Nephron (organoid): ENCODE results near the gene SPINDOC.

Source experiments
- H3K27ac Mint-ChIP-seq, 3 experiments: 2 replicates each; pipeline ENCODE4 v1.8.0; 2020; ENCODE audit warnings: mixed read lengths in 3 of 3, mild to moderate bottlenecking in 2 of 3, moderate library complexity in 1 of 3
- H3K27me3 Mint-ChIP-seq: 2 replicates; pipeline ENCODE4 v1.8.0; 2021; ENCODE audit warnings: low read depth, mild to moderate bottlenecking, moderate library complexity, mixed read lengths
- H3K36me3 Mint-ChIP-seq: 2 replicates; pipeline ENCODE4 v1.8.0; 2020; ENCODE audit warnings: low read depth, mixed read lengths
- H3K4me1 Mint-ChIP-seq: 2 replicates; pipeline ENCODE4 v1.8.0; 2020; ENCODE audit warnings: mixed read lengths
- H3K4me3 Mint-ChIP-seq, 3 experiments: 2 replicates each; pipeline ENCODE4 v1.8.0; 2020; ENCODE audit warnings: mild to moderate bottlenecking in 3 of 3, mixed read lengths in 3 of 3, moderate library complexity in 2 of 3
- H3K9me3 Mint-ChIP-seq: 2 replicates; pipeline ENCODE4 v1.8.0; 2020; ENCODE audit warnings: mixed read lengths
- CTCF ChIP-seq, 3 experiments: fragments of 200-600 bp; sonication (generic); IDR thresholded peaks; one replicate each; pipeline ENCODE4 v1.5.0; 2021; ENCODE audit warnings: antibody characterized with exemption in 3 of 3; ENCODE audit not compliant: unreplicated experiment in 3 of 3

SPINDOC gene

GRCh38 chr11:63783925-63784592 lies 29.2 kb upstream of the SPINDOC start:
- Mint-ChIP-seq H3K27ac (peak overlapping the region in 1 of 3 experiments; percentile 0), H3K36me3 (no peaks in the 10 kb centered on the region), H3K4me1 (no peaks in the 10 kb centered on the region), H3K4me3 (no peak overlapping the region), H3K27me3 (peaks cover 3% of the 10 kb centered on the region), H3K9me3 (no peaks in the 10 kb centered on the region)
- no peak for TF ChIP-seq CTCF (IDR thresholded peaks at IDR 0.05; ENCODE audit: unreplicated experiment in 3 of 3)

- Mint-ChIP-seq H3K27ac (no peak overlapping the region), H3K4me1 (no peaks in the 10 kb centered on the region), H3K36me3 (no peaks in the 10 kb centered on the region), H3K4me3 (no peak overlapping the region), H3K9me3 (no peaks in the 10 kb centered on the region), H3K27me3 (no peaks in the 10 kb centered on the region)
- TF ChIP-seq CTCF (IDR thresholded peaks at IDR 0.05; ENCODE audit: unreplicated experiment in 3 of 3), result no peak
Observed at GRCh38 chr11:63785823-63786222, 27.4 kb upstream of the SPINDOC start.

GRCh38 chr11:63791495-63792167 lies 21.6 kb upstream of the SPINDOC start:
- TF ChIP-seq CTCF (IDR thresholded peaks at IDR 0.05; ENCODE audit: unreplicated experiment in 3 of 3), result no peak
- H3K9me3 Mint-ChIP-seq, result peaks cover 3% of the 10 kb centered on the region
- H3K4me3 Mint-ChIP-seq, result no peak overlapping the region
- H3K4me1 Mint-ChIP-seq, result no peaks in the 10 kb centered on the region
- no peaks in the 10 kb centered on the region for H3K36me3 Mint-ChIP-seq
- H3K27ac Mint-ChIP-seq, result peak overlapping the region in 2 of 3 experiments; percentile 40 to 43
- H3K27me3 Mint-ChIP-seq, result peaks cover 5% of the 10 kb centered on the region

GRCh38 chr11:63793161-63793560 lies 20.1 kb upstream of the SPINDOC start:
- Mint-ChIP-seq H3K36me3 (no peaks in the 10 kb centered on the region), H3K9me3 (peaks cover 5% of the 10 kb centered on the region), H3K4me3 (no peak overlapping the region), H3K4me1 (no peaks in the 10 kb centered on the region), H3K27me3 (peaks cover 7% of the 10 kb centered on the region), H3K27ac (no peak overlapping the region)
- no peak for TF ChIP-seq CTCF (IDR thresholded peaks at IDR 0.05; ENCODE audit: unreplicated experiment in 3 of 3)

- no peaks in the 10 kb centered on the region for H3K36me3 Mint-ChIP-seq
- H3K4me1 Mint-ChIP-seq, result no peaks in the 10 kb centered on the region
- no peak overlapping the region for H3K27ac Mint-ChIP-seq
- H3K4me3 Mint-ChIP-seq, result no peak overlapping the region
- peaks cover 8% of the 10 kb centered on the region for H3K27me3 Mint-ChIP-seq
- no peak for TF ChIP-seq CTCF (IDR thresholded peaks at IDR 0.05; ENCODE audit: unreplicated experiment in 3 of 3)
- H3K9me3 Mint-ChIP-seq, result peaks cover 7% of the 10 kb centered on the region
Observed at GRCh38 chr11:63795066-63795465, 18.2 kb upstream of the SPINDOC start.

- peaks cover 3% of the 10 kb centered on the region for H3K27me3 Mint-ChIP-seq
- H3K36me3 Mint-ChIP-seq, result no peaks in the 10 kb centered on the region
- H3K9me3 Mint-ChIP-seq, result peaks cover 4% of the 10 kb centered on the region
- no peak overlapping the region for H3K27ac Mint-ChIP-seq
- no peak overlapping the region for H3K4me3 Mint-ChIP-seq
- TF ChIP-seq CTCF (IDR thresholded peaks at IDR 0.05; ENCODE audit: unreplicated experiment in 3 of 3), result no peak
- H3K4me1 Mint-ChIP-seq, result no peaks in the 10 kb centered on the region
Observed at GRCh38 chr11:63800921-63801320, 12.3 kb upstream of the SPINDOC start.
